AG08396 (cell line): Measurements from ENCODE around the gene RPP25L.

Experiments
- DNase-seq: peaks from one replicate; pipeline ENCODE4 v3.0.0; 2012; ENCODE audit warnings: low spot score, mixed read lengths

The RPP25L gene

GRCh38 chr9:34637356-34638137 lies 25.6 kb upstream of the RPP25L start, which contains the start of gene SIGMAR1:
TSS of gene SIGMAR1 (minus strand) at chr9:34637787. CDS start at chr9:34637697, 90 bp downstream.
- DNase-seq, result peak; percentile 97

GRCh38 chr9:34636791-34637355 lies 25.0 kb upstream of the RPP25L start:
- DNase-seq, result no peak

GRCh38 chr9:34635556-34635955 lies 23.7 kb upstream of the RPP25L start:
- DNase-seq, result no peak

GRCh38 chr9:34634551-34635248 lies 22.8 kb upstream of the RPP25L start:
- DNase-seq, result no peak

GRCh38 chr9:34633851-34634550 lies 22.1 kb upstream of the RPP25L start:
- peak; percentile 82 for DNase-seq

GRCh38 chr9:34633166-34633565 lies 21.3 kb upstream of the RPP25L start:
- no peak for DNase-seq

- DNase-seq, result no peak
Measured at GRCh38 chr9:34630402-34631154, 18.7 kb upstream of the RPP25L start.

GRCh38 chr9:34629491-34629808 lies 17.6 kb upstream of the RPP25L start:
- no peak for DNase-seq

- peak; percentile 70 for DNase-seq
Measured at GRCh38 chr9:34628656-34629490, 17.0 kb upstream of the RPP25L start, which contains the start of gene ARID3C. TSS of gene ARID3C (minus strand) at chr9:34629066. CDS start at chr9:34628014, 1,052 bp downstream.

- DNase-seq, result no peak
Measured at GRCh38 chr9:34627716-34628655, 16.1 kb upstream of the RPP25L start.

GRCh38 chr9:34625186-34625486 lies 13.2 kb upstream of the RPP25L start:
- DNase-seq, result no peak

- no peak for DNase-seq
Measured at GRCh38 chr9:34624475-34625185, 12.7 kb upstream of the RPP25L start.

GRCh38 chr9:34623374-34624235 lies 11.7 kb upstream of the RPP25L start:
- DNase-seq, result no peak

GRCh38 chr9:34620061-34620994 lies 8.4 kb upstream of the RPP25L start, which contains the start of gene DCTN3:
TSS of gene DCTN3 (minus strand) at chr9:34620495. CDS start at chr9:34620464, 31 bp downstream.
- DNase-seq, result peak; percentile 97

- no peak for DNase-seq
Measured at GRCh38 chr9:34615132-34615531, 3.2 kb upstream of the RPP25L start.

- peak; percentile 87 for DNase-seq
Measured at GRCh38 chr9:34612788-34613390, 992 bp upstream of the RPP25L start.
